ENCODE results near the gene NEU2.

DNA sequence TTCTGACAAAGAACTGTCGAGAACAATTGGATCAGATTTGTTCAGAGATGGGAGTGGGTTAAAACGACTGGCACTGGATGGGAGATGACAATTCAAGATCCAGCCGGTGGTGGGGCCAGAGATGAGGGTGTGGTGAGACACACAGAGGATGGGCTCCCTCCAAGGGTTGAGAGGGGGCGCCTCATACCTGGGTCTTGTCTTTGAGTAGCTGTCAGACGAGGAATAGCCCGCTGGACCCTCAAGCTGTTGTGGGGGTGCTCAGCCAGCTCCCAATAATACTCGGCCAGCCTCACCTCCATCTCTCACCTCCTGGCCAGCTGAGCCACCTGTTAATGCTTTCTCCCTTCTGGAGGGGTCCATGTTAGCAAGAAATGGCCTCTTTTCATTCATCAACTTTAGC, 41.6 kb downstream of the NEU2 start:
- TF ChIP-seq SP1 (IDR thresholded peaks at IDR 0.05), result no peak
- TF ChIP-seq FOXM1 (IDR thresholded peaks at IDR 0.05; ENCODE audit: borderline replicate concordance), result no peak
- TF ChIP-seq BHLHE40 (IDR thresholded peaks at IDR 0.05; ENCODE audit: borderline replicate concordance), result no peak
- TF ChIP-seq TARDBP (IDR thresholded peaks at IDR 0.05), result no peak
- no peak for TF ChIP-seq CTBP1 (IDR thresholded peaks at IDR 0.05; ENCODE audit: borderline replicate concordance)
- no peak for TF ChIP-seq HDGF (IDR thresholded peaks at IDR 0.05; ENCODE audit: borderline replicate concordance)
- no peak for TF ChIP-seq SUZ12 (IDR thresholded peaks at IDR 0.05)
- TF ChIP-seq ARNT (IDR thresholded peaks at IDR 0.05), result no peak
- TF ChIP-seq ELF4 (IDR thresholded peaks at IDR 0.05), result no peak
- TF ChIP-seq FOXA1 (IDR thresholded peaks at IDR 0.05), result no peak
- no peak for TF ChIP-seq FOXK2 (IDR thresholded peaks at IDR 0.05)
- TF ChIP-seq, protein P1, sequence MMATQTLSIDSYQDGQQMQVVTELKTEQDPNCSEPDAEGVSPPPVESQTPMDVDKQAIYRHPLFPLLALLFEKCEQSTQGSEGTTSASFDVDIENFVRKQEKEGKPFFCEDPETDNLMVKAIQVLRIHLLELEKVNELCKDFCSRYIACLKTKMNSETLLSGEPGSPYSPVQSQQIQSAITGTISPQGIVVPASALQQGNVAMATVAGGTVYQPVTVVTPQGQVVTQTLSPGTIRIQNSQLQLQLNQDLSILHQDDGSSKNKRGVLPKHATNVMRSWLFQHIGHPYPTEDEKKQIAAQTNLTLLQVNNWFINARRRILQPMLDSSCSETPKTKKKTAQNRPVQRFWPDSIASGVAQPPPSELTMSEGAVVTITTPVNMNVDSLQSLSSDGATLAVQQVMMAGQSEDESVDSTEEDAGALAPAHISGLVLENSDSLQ (IDR thresholded peaks at IDR 0.05), result no peak

All from HEK293T (cell line).